GM21529 (cell line): ENCODE measurements around the gene STRIP2.
"Not testable (repeated sequence)": the region's sequence is repeated elsewhere in the genome, so short reads cannot be mapped to it uniquely, and the experiment has no call there.

Source experiments
- ATAC-seq: cut with Tn5 transposase; IDR thresholded peaks from one replicate; pipeline ENCODE4 v1.9.1; 2021; ENCODE audit not compliant: unreplicated experiment

The STRIP2 gene

DNA sequence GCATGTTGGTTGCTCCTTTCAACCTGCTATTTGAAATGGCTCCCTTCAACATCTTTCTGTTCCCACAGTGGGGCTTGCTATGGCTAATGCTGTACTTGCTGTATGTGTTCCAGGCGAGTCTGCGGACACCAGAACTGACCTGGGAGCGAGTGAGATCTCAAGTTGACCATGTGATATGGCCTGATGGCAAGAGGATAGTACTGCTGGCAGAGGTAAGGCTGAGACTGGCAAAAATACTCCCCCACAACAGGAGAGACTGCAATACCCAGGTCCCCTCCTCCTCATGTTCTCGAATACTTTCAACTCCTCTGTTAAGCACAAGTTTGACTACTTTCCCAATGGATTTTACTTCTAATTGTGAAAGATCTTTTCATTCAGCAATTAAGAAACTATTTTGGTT, 11.5 kb upstream of the STRIP2 start:
- no peak for ATAC-seq

DNA sequence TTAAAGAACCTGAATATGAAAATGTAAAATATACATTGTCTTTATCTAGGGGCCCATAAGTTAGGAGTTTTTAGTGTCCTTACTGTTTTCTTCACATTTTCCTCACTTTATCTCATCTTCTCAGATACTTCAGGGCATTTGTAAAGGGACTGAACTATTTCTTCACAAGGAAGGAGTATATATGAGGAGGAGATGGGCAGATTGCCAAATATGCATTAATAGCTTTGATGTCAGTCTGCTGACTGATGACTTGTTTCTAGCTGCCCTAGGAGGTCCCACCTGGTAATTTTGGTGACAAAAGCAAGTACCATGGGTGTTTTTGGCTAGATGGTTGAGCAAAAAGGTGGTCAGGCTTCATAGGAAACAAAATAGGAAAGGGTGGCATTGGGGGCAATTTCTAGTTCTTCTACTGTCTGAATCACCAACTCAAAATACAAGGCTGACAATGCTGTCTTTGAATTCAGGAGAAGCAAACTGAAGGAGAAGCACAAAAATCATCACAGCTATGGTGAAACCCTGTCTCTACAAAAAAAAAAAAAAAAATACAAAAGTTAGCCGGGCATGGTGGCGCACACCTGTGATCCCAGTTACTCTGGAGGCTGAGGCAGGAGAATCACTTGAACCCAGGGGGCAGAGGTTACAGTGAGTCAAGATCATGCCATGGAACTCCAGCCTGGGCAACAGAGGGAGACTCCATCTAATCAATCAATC, 10.4 kb upstream of the STRIP2 start:
- ATAC-seq = no peak

DNA sequence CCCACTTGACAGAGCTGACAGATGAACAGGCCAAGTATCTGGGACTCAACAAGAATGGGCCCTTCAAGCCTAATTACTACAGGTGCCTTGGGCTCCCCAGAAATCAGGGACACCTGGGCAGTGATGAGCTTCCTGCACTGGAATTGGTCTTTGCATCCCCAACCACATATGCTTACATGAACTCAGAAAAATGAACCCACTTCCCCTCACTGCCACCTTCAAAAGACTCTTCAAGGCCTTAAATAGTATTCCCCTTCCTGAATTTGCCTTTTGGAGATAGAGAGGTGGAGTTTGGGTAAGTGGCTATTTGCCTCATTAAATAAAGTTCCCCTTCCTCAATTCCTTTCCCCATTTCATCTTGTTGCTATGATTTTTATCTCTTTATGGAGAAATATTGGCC, 7.8 kb upstream of the STRIP2 start:
- no peak for ATAC-seq

DNA sequence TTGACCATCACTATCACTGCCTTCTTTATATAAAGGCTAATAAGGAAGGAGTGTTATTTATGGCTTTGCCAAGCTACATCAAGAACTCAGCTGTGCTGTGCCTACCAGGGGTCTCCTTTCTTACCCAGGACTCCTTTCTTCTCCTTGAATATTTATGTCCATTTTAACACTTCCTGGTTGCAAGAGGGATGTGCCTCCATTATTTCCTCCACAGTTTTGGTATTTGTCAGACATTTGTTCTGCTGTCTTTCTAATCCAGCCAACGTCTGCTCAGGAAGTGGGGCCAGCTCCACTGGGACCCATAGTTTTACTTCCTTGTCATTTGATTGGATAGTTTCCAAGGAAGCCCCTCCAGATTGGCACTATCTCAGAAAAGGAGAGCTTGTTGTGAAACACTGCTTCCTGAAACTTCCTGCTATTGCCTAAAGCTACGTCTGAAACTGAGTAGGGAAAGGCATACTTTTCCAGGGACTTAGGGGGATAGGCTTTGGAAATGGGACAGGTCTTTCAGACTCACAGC, 6.6 kb upstream of the STRIP2 start:
- no peak for ATAC-seq

DNA sequence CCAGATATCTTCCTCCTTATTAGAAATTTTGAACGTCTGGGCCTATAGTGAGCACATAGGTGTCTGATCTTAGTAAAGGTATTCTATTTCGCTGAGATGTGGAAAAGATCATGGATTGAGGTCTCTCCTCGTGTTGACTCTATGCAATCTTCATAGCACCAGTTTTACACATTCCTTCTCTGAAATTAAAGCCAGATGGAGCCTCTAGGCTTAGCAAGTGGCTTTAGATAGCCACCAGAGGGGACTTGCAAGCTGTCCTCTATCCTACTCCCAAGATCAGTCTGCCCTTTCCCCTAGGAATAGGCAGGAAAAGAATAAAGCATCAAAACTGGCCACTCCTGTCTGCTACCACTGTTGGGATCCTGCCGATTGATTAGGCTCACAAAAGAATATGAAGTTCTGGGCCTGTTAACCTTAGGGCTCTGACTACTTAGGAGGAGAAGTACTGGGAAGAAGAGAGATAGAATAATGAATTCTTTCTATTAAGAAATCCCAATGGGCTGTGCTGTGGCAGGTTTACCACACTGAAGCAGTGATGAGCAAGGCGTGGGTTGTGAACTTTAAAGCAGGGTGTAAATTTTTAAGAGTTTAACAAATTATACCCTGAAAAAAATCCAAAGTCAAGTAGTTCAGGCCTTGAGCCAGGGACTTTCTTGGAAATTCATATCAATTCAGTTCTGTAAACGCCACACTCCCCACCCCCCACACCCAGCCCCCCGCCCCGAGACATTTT, 2.2 kb upstream of the STRIP2 start:
- ATAC-seq = no peak

DNA sequence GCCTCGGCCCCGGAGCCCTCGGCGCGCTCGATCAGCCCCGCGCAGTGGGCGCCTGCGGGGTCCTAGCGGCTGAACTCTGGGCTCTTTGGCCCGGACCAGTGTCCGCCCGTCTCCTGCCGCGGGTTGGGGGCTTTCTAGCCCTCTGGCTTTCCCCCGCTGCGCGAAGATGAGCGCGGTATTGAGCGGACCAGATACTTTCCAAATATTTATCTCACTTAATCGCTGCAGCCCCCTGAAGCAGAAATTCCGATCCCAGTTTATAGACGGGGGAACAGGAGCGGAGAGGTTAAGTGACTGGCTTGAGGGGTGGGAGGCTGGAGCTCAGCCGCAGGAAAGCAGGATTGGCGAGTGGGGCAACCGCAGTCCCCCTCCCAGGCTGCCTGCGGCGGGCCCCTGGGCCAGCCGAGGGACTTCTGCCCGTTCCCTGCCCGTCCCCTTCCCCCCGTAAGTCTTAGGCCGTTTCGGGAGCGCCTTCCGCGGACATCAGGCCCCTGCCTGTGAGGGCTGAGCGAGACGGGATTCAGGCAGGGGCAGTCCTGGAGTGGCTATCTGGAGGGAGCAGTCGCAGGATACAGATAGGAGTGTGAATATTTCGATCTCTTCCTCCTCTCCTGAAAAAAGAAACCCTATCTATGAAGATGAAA, 565 bp downstream of the STRIP2 start:
- no peak for ATAC-seq

DNA sequence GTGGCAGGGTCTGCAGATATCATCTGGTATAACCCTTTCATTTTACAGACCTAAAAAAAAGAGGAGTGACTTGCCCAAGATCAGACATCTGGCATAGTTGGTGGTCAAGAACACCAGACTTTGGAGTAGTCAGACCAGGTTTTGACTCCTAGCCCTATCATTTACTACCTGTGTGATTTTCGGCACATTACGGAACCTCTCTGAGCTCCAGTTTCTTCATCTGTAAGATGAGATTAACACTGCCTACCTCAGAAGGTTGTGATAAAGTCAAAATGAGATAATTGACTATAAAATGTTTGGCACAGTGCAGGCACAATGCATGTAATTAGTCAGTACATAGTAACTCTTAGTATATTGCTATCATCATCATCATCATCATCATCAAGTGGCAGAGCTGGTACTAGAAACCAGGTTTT, 1.2 kb downstream of the STRIP2 start:
- ATAC-seq = no peak

DNA sequence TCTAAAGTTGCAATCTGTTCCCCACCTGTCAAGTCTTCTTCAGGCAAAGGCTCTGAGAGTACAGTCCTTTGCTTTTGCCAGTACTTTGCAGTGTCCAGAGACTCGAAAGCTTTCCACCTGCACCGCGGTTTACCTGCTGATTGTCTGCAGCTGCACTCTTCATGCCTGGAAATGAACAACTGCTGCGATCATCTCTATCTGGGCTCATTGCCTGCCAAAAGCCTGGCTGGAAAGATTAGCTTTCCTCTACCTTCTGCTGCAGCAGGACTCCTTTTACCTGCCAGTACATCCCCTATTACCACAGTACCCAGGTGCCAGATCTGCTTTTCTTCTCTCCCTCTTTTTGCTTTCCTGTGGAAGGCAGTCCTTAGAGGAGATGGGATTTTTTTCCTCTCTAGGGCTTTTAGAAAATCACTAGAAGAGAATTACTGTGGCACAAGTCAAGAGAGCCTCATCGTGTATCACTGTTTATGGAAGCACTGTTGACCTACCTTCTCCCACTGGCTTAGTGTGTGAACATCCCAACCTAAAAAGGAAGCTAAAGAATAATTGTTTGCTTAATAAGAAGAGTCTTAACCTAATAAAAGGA, 2.2 kb downstream of the STRIP2 start:
- ATAC-seq = no peak

DNA sequence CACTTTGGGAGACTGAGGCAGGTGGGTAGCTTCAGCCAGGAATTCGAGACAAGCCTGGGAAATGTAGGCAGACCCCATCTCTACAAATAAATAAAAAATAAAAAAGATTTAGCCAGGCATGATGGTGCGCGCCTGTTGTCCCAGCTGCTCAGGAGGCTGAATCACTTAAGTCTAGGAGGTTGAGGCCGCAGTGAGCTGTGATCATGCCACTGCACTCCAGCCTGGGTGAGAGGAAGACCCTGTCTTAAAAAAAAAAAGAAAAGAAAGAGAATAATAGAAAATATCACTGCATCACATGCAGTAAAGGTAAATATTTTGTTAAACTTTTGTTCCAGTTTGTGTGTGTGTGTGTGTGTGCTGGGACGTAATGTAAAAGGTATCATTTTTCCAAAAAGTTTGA, 3.0 kb downstream of the STRIP2 start:
- ATAC-seq = no peak

DNA sequence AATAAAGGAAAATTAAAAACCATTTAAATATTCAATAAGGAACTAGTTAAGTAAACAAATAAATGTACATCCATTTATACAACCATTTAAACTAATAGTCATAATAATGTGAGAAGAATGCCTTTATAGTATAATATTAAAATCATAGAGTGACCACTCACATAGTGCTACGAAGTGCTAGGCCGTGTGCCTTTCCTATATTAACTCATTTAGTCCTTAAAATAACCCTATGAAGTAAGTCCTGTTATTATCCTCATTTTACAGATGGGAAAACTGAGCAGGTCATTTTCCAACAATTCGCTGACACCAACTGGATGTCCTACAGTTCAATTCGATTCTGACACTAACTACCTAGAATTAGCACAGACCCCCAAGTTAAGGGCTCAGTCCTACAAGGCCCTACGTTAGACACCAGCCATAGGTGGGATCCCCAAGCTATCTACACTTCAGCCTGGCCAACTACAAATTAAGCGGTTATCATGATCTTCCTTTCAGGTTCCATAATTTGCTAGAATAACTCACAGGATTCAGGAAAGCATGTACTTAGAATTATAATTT, 4.1 kb downstream of the STRIP2 start:
- ATAC-seq = no peak

DNA sequence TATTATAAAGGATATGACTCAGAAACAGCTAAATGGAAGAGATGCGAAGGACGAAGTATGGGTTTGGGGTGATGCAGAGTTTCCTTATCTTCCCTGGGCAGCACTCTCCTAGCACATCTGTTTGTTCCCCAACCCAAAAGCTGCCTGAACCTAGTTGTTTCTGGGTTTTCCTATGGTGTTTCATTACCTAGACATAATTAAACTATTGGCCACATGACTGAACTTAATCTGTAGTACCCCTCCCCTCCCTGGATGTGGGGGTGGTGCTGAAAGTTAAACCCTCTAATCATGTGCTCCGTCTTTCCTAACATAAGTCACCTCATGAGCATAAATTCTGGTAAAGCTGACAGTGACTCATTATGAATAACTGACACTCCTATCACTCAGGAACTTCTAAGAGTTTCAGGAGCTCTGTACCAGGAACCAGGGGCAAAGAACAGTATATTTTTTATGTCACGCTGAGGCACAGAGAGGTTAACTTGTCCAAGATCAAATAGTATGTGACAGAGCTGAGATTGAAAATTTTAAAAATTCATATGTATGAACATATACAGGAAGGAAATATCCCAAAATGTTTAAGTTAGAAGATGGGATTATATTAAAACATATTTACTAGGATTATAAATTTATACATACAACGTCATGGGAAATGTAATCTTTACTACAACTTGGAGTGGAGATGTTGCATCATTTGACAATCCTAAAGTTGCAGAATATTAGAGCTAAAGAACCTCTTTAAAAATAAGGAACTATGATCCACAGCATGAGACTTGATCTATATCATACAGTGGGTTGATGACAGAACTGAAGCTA, 4.8 kb downstream of the STRIP2 start:
- no peak for ATAC-seq

DNA sequence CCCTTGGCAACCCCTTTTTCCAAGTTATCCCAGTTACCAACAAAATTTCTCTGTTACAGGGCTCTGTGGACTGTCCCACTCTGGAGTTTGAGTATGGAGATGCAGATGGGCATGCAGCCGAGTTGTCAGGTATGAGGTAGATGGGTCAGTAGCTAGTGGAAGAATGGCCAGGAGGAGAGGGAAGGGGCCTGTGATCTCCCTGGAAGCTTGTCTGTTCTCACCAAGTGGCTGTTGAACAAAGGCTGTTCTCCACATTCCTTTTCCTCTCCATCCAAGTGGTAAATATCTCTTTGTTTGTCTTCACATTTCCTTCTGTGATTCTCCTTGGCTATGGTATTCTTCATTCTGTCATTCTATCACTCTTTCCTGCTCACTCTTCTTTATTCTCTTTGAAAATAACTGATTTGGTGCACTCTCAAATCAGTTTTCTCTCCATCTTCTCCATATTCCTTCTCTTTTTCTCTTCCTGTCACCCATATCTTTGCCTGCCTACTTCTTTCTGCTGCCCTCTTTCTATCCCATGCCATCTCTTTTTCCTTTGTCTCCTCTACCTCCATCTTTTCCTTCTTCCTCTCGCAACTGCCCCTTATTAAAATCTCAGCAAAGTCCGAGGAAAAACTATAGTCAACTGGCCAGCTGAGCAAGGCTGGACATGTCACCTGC, 5.9 kb downstream of the STRIP2 start:
- no peak for ATAC-seq

DNA sequence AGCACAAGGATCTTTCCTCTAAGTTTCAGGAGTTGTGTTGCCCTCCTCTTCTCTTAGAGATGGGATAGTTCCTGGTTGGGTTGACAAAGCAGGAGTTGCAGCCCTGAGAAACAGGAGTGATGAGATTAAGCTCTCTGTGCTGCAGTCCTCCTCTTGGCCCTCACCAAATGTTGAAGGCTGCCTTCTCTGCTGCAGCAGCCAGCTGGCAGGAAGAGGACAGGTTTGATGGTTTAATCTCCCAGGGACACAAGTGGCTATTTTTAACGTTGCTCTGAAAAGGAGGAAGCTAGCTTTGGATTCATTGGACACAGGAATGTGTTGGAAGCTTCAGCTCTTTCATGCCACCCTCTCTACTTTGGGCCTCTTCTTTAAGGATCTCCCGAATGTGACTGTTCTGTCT, 9.4 kb downstream of the STRIP2 start:
- ATAC-seq = no peak

DNA sequence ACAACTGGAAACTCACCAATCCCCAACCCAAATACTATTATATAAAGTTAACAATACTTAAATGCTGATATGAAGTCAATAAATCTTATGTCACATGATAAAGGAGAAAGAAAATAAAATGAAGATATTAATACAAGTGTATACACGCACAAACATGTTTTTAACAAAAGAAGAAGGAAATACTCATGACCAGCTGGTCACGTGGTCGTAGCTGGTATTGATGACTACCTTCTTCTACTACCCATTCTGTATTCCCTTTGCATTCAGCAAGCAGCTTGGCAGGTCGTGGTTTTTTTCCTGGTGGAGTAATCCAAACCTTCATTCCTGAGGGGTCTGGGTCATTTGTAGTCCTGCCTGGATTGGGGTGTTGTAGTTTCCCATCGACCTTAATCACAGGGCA, 10.5 kb downstream of the STRIP2 start:
- not testable (repeated sequence) for ATAC-seq

DNA sequence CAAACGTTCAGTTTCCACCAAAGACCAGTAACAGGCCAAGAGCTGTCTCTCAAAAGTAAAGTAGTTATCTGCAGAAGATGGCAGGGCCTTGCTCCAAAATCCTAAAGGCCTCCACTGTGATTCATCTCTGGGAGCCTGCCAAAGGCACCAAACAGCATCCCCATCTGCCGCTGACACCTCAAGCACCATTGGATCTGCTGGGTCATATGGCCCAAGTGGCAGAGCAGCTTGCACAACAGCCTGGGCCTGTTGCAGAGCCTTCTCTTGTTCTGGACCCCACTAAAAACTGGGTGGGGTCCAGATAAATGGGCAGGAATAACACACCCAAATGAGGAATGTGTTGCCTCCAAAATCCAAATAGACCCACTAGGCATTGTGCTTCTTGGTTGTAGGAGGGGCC, 12.7 kb downstream of the STRIP2 start:
- ATAC-seq = not testable (repeated sequence)

DNA sequence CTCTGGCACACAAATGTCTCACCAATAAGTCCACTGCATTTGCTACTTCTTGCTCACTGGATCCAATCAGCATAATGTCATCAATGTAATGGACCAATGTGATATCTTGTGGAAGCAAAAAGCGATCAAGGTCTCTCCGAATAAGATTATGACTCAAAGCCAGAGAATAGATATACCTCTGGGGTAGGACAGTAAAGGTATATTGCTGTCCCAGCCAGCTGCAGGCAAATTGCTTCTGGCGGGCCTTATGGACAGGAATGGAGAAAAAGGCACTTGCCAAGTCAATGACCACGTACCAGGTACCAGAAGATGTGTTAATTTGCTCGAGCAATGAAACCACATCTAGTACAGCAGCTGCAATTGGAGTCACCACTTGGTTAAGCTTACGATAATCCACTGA, 13.2 kb downstream of the STRIP2 start:
- not testable (repeated sequence) for ATAC-seq

DNA sequence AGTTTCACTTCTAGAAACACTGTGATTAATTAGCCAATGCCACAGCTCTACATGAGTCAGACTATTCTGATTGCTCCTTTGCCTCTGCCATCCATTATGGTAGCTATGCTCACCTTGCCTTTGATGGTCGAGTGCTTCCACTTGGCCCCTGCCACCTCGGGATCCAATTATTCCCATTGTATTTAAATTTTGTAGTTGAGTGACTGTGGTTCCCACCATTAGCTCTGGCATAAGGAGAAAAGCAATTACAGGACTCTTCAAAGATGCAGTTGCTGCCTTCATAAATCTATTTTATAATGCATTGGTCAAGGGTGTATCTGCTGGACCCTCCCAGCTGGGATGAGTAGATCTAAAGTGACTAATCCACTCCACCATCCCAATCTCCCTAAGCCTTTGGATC, 14.4 kb downstream of the STRIP2 start:
- not testable (repeated sequence) for ATAC-seq

DNA sequence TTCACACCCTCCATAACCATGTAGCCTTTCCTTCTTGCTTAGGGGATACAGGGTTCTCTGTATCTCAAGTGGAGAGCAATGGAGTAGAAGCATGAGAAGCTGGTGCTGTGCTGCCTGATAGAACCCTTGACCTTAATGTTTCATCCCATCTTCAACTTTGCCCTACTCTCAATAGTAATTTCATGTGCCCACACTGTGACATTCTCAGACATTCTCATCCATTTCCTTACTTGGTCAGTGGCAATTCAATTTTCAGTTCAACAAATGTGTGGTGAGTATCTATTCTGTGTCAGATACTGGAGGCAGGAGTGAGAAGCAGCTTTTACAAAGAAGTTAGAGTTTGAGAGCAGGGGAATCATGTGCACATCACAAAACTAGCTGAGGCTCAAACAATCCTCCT, 16.1 kb downstream of the STRIP2 start:
- ATAC-seq = no peak

DNA sequence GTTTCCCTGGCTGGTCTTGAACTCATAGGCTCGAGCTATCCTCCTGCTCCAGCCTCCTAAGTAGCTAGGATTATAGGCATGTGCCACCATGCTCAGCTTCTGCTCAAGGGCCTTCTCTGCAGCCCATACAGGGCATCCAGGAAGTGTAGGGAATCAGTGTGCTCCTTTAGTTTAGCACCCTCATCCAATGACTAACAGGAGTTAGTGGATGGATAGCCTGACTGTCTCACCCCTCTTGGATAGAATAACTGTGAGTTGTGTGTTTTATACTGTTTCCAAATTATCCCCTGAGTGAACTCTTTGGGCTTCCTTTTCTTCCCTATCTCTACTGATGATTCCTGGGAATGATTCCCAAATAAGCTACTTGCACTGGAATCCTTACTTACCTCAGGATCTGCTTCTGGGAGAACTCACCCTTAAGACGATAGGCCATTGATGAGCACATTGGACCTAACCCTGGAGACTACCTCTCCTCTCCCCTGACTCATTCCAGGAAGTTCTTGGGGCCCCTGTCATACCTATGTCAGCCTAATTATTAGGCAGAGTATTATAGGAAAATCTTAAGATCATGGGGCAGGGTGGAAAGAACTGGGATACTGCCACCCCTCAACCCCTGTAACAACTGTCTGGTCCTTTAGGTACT, 18.5 kb downstream of the STRIP2 start:
- ATAC-seq = no peak
